GM12878 (cell line): ENCODE results near the gene SEC16A. TPM values are rescaled to one million over a fixed set of nuclear protein-coding genes. Genes with fewer than 3 reads are reported as not detected.

Experiments used
- ATAC-seq: fragments of 200-7000 bp; cut with Tn5 transposase; 3 replicates; pipeline ENCODE4 v1.9.1; 2020; ENCODE audit warnings: mild to moderate bottlenecking, moderate library complexity
- BruUV-seq: library from RNA; stranded (reverse); fragments of 400-500 nt; replicated peaks from 2 replicates; lab custom pipeline; 2021; lab: Mats Ljungman, UMichigan
- CTCF ChIA-PET: fragments of 300-600 bp; sonication (Branson Sonifier 250); formaldehyde crosslinking; extraction: SDS; loops from one replicate; lab custom pipeline; 2021; ENCODE audit warnings: inconsistent platforms; lab: Yijun Ruan, JAX
- POLR2A ChIA-PET: fragments of 350-600 bp; formaldehyde crosslinking; extraction: SDS; loops from one replicate; lab custom pipeline; 2021; ENCODE audit warnings: inconsistent platforms; lab: Charles Lee
- RAD21 ChIA-PET: fragments of 300-600 bp; sonication (Branson Sonifier 250); formaldehyde crosslinking; loops from one replicate; lab custom pipeline; 2023; ENCODE audit warnings: antibody characterized with exemption; ENCODE audit not compliant: unreplicated experiment; lab: Charles Lee
- SMC1A ChIA-PET: fragments of 300-600 bp; sonication (Branson Sonifier 250); formaldehyde crosslinking; loops from one replicate; lab custom pipeline; 2023; ENCODE audit not compliant: unreplicated experiment, uncharacterized antibody; lab: Charles Lee
- DNase-seq: peaks from one replicate; pipeline ENCODE4 v3.0.0-alpha.2; 2011; ENCODE audit warnings: low read depth, low spot score
- FAIRE-seq: peaks from 3 replicates; lab custom pipeline; 2011; peaks lifted over from hg19 to GRCh38; lab: Jason Lieb, UNC
- H2AFZ ChIP-seq: 2 replicates; pipeline ENCODE4 v1.6.0; 2011; ENCODE audit warnings: low read depth, low read length, control low read depth; ENCODE audit not compliant: control insufficient read depth
- H3K27ac ChIP-seq: 2 replicates; pipeline ENCODE4 v1.5.1; 2011; ENCODE audit warnings: control low read depth; ENCODE audit not compliant: control insufficient read depth, insufficient read depth
- H3K27me3 ChIP-seq, 2 experiments: replicated peaks in 1 of 2; 2 replicates each; pipeline versions ENCODE4 v1.6.0 to v1.6.1; 2011; ENCODE audit warnings: low read length in 1 of 2; ENCODE audit not compliant: control insufficient read depth in 2 of 2, insufficient read depth in 2 of 2
- H3K36me3 ChIP-seq, 2 experiments: 2 replicates each; pipeline ENCODE4 v1.5.1; 2011; ENCODE audit warnings: low read length in 1 of 2; ENCODE audit not compliant: control insufficient read depth in 2 of 2, insufficient read depth in 2 of 2
- H3K4me1 ChIP-seq: 2 replicates; pipeline ENCODE4 v1.6.1; 2011; ENCODE audit warnings: mild to moderate bottlenecking, low read length, moderate library complexity, mixed read lengths; ENCODE audit not compliant: control insufficient read depth, insufficient read depth
- H3K4me2 ChIP-seq: 2 replicates; pipeline ENCODE4 v1.6.0; 2011; ENCODE audit warnings: control low read depth; ENCODE audit not compliant: control insufficient read depth, insufficient read depth
- H3K4me3 ChIP-seq: fragments of 200-600 bp; sonication (generic); 2 replicates; pipeline ENCODE4 v1.5.1; 2016
- H3K79me2 ChIP-seq: 2 replicates; pipeline ENCODE4 v1.6.0; 2011; ENCODE audit warnings: low read length; ENCODE audit not compliant: control insufficient read depth, insufficient read depth
- H3K9ac ChIP-seq: 2 replicates; pipeline ENCODE4 v1.8.0; 2011; ENCODE audit warnings: low read length, control low read depth, mixed read lengths; ENCODE audit not compliant: control insufficient read depth, insufficient read depth
- H3K9me3 ChIP-seq: replicated peaks from 3 replicates; pipeline ENCODE4 v1.5.1; 2011; ENCODE audit warnings: mild to moderate bottlenecking, low read length; ENCODE audit not compliant: control insufficient read depth, insufficient read depth
- H4K20me1 ChIP-seq: 2 replicates; pipeline ENCODE4 v1.6.0; 2011; ENCODE audit not compliant: control insufficient read depth, insufficient read depth
- ATF2 ChIP-seq: IDR thresholded peaks from 2 replicates; pipeline ENCODE4 v1.6.1; 2012; ENCODE audit warnings: low read length, inconsistent platforms
- ATF3 ChIP-seq: IDR thresholded peaks from 2 replicates; pipeline ENCODE4 v1.6.1; 2011; ENCODE audit warnings: low read depth, mild to moderate bottlenecking, low read length, moderate library complexity, borderline replicate concordance; ENCODE audit errors: extremely low read depth
- CUX1 ChIP-seq: IDR thresholded peaks from 2 replicates; pipeline ENCODE4 v1.6.1; 2012; ENCODE audit warnings: improper control_type of control experiment, low read depth, low read length; ENCODE audit not compliant: insufficient replicate concordance
- ELK1 ChIP-seq: IDR thresholded peaks from 2 replicates; pipeline ENCODE4 v1.6.1; 2012; ENCODE audit warnings: low read depth, low read length, improper control_type of control experiment
- ESRRA ChIP-seq: IDR thresholded peaks from 2 replicates; pipeline ENCODE4 v1.6.1; 2012; ENCODE audit warnings: mild to moderate bottlenecking, low read length, improper control_type of control experiment
- JUNB ChIP-seq: IDR thresholded peaks from 2 replicates; pipeline ENCODE4 v1.6.1; 2016; ENCODE audit warnings: antibody characterized with exemption, mild to moderate bottlenecking
- MEF2A ChIP-seq: IDR thresholded peaks from 2 replicates; pipeline ENCODE4 v1.6.1; 2011; ENCODE audit warnings: low read depth, mild to moderate bottlenecking, low read length, moderate library complexity; ENCODE audit not compliant: insufficient read depth
- RAD21 ChIP-seq: IDR thresholded peaks from 2 replicates; pipeline ENCODE4 v1.6.1; 2011; ENCODE audit warnings: mild to moderate bottlenecking, low read depth, low read length, moderate library complexity; ENCODE audit not compliant: insufficient read depth
- SPI1 ChIP-seq: IDR thresholded peaks from 2 replicates; pipeline ENCODE4 v1.6.1; 2011; ENCODE audit warnings: low read depth, mild to moderate bottlenecking, low read length, moderate library complexity, borderline replicate concordance; ENCODE audit not compliant: insufficient read depth
- ZNF384 ChIP-seq: IDR thresholded peaks from 2 replicates; pipeline ENCODE4 v1.6.1; 2012; ENCODE audit warnings: low read depth, mild to moderate bottlenecking, low read length, improper control_type of control experiment, borderline replicate concordance
- WGBS: methylation state at CpG from one replicate; pipeline ENCODE4 v1.1.6; 2016; ENCODE audit warnings: low lambda C conversion rate; ENCODE audit not compliant: insufficient replicate concordance, insufficient coverage; ENCODE audit errors: missing lambda C conversion rate; 5-methylcytosine and 5-hydroxymethylcytosine counted together
- in situ Hi-C: fragments of 300-500 bp; cut with MboI; formaldehyde crosslinking; loops from 9 replicates; pipeline ENCODE4 v1.14.3; 2018; ENCODE audit warnings: mixed read lengths
- intact Hi-C: fragments of 100-400 bp; cut with micrococcal nuclease; formaldehyde crosslinking; loops from one replicate; pipeline ENCODE4 v1.14.2; 2022; ENCODE audit not compliant: unreplicated experiment
- polyA plus RNA-seq, 11 experiments: library from polyadenylated mRNA; depleted of rRNA in 4 of 11; unstranded in 6 of 11; stranded (reverse) in 5 of 11; fragments of >200 nt; fragmentation: Nextera tagmentation in 4 of 11; fragmentation: Illumina TruSeq in 1 of 11; extraction: Ambion mirVana in 4 of 11; extraction: Trizol in 1 of 11; gene quantifications; 1 replicate in 1 of 11; 2 replicates in 10 of 11; pipeline versions ENCODE4 v1.2.1 to v1.2.3, GENCODE V29; 2011 to 2016; ENCODE audit warnings: inconsistent platforms in 2 of 11, missing spikeins in 2 of 11, low read depth in 1 of 11
- total RNA-seq, 4 experiments: library from RNA; depleted of rRNA in 3 of 4; stranded (reverse); fragments of >200 nt in 3 of 4; fragmentation: Illumina TruSeq in 1 of 4; extraction: Trizol in 1 of 4; gene quantifications; 2 replicates each; pipeline versions ENCODE4 v1.2.1 to v1.2.3, GENCODE V29; 2013 to 2021

The SEC16A gene
- total and polyA plus RNA-seq, 10 of the 15 experiments (the other 5 are each of a cell fraction or from before 2014, with no cell fraction given) = 9.9 to 59.1 (median 21.7) TPM

- ATAC-seq (no peak), DNase-seq (no peak), FAIRE-seq (no peak)
- Histone ChIP-seq H3K4me3 (no peak overlapping the region), H3K4me1 (no peaks in the 10 kb centered on the region), H4K20me1 (no peaks in the 10 kb centered on the region), H3K9ac (no peak overlapping the region), H3K9me3 (no peaks in the 10 kb centered on the region), H3K27me3 (no peaks in the 10 kb centered on the region), H2AFZ (no peak overlapping the region), H3K27ac (no peak overlapping the region), H3K79me2 (no peaks in the 10 kb centered on the region), H3K4me2 (no peak overlapping the region), H3K36me3 (peaks cover 2 to 62% of the 10 kb centered on the region in 2 experiments; a peak in 2 of 4 replicates)
- TF ChIP-seq CUX1 = no peak
- no peak for TF ChIP-seq MEF2A
- TF ChIP-seq ELK1 = no peak
- no peak for TF ChIP-seq ESRRA
- no peak for TF ChIP-seq ATF2
- TF ChIP-seq ATF3 = no peak
- TF ChIP-seq JUNB = no peak
- no peak for TF ChIP-seq SPI1
- TF ChIP-seq ZNF384 = no peak
- TF ChIP-seq RAD21 = no peak
- RAD21 ChIA-PET = no interaction called here
- no TSS peak for BruUV-seq
- intact Hi-C loops (no loop called here), in situ Hi-C loops (no loop called here)
- CTCF ChIA-PET = no interaction called here
- WGBS = 90% methylated on average over 32 of the region's 32 CpGs
- SMC1A ChIA-PET = interaction anchor here (0.7 kb wide), 1 partner anchor 23 kb away, joined by 3 read pairs; no protein-coding TSS in a partner anchor
- POLR2A ChIA-PET = no interaction called here
These were observed 36.6 kb upstream of the SEC16A start for GRCh38 chr9:136519263-136520052.
